NCI-H1092 treated with DMSO at 0.1 percent for 48 hours (cell line): Measurements from ENCODE around the gene EIF1AX.
"Not testable (repeated sequence)": the region's sequence is repeated elsewhere in the genome, so short reads cannot be mapped to it uniquely, and the experiment has no call there.

Source experiments
- DNase-seq: peaks from one replicate; lab custom pipeline; 2025; lab: John Stamatoyannopoulos, UW

The EIF1AX gene, protein sequence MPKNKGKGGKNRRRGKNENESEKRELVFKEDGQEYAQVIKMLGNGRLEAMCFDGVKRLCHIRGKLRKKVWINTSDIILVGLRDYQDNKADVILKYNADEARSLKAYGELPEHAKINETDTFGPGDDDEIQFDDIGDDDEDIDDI

DNA sequence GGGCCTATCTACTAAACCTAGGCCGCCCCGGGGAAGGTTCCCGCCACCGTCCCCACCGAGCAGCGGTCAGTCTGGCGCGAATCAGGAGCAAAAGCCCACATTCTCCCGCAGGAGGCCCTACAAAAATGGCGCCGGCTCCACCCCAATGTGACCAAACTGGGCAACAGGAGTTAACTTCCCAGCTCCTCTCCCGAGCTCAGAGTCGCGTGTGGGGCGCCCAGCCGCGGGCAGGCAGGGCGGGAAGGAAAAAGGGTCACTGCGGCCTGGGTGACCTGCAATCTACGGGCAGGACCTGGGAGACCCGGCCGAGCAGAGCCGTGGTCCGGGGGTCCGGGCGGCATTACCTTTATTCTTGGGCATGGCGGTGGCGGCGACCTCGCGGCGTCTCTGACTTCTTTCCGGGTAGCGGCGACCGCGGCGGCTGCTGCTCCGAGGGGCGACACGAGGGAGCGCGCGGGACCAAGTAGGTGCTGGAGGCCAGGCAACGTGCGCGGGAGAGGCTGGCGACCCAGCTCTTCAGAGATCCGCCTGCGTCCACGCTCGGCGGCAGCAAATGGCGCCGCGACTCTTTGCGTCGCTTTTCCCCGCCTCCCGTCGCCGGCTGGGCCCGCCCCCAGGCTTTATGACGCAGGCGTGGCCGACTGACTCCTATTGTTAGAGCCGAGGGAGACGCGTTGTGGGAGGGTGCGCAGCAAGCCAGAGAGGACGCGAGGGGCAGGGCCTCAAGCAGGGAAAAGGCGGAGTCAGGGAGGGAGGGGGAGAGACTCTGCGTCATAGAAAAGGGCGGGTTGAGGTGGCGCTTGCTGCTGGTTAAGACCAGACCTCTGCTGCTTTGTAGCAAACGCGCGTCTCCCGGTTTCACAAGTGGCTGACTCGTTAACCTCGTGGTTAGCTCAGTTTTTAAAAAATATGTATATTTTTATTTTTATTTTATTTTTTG is at the start of gene EIF1AX:
Gene EIF1AX, minus strand, starts transcription at position 558 of the 940 bp plus-strand sequence. Its CDS starts 198 bp downstream, at position 360.
- DNase-seq = peak; percentile 98

DNA sequence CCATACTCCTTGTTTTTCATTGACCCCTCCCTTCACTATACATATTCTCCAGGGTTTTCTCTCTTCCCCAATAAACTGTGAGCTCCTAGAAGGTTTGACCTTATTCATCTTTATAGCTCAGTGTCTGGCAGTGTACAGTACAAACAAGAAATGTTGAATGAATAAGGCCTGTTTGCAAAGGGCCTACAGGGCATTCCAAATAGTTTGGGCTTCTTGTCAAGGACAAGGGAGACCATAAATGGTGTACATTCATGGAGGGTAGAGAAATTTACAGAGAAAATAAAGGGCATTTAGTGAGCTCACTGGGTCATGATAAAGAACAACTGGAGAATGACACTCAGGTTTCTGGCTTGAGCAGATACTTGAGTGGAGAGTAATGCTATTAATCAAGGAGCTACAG is 47.5 kb upstream of the EIF1AX start:
- DNase-seq = no peak

DNA sequence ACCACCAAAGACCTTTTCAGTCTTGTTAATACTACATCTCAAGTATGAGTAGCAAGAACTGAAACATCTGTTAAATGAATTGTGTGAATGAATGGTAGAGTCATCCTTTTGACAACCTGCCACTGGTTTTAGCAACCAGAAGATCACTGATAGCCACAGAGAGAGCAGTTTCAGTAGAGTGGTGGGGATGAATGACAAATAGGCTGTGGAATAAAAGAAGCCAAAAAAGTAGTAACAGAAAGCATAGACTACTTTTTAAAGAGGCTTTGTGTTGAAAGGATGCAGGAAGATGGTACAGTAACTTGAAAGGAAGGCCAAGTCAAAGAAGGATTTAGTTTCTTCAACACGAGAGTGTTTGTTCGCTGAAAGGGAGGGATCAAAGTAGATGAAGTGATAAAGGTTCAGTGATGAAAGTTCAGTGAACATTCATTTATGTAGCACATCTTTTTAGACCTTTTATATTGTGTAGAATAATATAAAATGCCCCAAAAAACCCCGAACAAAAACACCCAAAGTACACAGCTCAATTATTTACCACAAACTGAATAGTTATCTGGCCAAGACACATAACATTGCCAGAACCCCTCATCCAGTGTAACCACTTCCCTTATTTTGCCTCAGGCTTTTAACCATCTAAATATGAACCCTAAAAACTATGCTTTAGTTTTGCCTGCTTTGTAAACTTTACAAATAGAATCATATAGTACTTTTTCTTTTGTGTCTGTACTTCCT is 40.1 kb upstream of the EIF1AX start:
- no peak for DNase-seq

DNA sequence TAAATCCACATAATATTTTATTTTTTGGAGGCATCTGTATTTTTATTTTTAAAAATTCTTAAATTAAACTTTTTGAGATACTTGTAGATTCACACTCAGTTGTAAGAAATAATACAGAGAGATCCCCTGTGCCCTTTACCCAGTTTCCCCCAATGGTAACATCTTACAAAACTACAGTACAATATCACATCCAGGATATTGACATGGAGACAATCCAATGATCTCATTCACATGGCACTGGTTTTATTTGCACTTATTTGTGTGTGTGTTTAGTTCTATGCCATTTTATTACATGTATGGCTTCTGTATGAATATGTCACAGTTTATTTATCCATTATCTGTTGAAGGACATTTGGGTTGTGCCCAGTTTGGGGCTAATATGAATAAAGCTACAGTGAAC is 35.5 kb upstream of the EIF1AX start:
- DNase-seq = no peak

DNA sequence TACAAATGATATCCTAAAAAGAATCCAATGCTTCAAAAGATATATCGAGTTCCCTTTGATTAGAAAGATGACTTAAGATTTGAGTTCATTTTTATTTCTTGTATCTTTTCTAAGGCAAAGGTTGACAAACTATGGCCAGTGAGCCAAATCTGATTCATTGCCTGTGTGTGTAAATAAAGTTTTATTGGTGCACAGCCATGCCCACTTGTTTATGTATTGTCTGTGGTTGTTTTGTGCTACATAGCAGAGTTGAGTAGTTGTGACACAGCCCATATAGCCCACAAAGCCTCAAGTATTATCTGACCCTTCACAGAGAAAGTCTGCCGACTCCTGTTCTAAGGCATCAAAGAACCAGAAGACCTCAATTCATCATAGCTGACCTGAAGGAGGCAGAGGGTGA is 32.2 kb upstream of the EIF1AX start:
- DNase-seq = no peak

DNA sequence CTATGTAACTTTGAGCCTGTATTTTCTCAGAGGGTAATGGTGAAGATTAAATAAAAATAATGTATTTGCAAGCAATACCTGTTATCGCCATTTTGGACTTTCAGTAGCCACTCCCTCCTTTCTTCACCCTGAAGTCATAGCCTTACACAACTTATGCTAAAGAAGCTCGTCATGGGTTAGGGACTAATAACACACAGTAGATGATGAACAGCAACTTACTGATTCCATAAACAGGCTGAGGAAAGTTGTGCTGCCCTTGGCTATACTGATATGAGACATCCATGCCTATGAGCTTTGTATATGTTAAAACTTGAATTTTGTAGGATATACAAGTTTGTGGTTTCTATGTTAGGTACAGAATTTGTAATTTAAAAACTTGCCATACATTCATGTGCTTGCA is 31.7 kb upstream of the EIF1AX start:
- DNase-seq = no peak

DNA sequence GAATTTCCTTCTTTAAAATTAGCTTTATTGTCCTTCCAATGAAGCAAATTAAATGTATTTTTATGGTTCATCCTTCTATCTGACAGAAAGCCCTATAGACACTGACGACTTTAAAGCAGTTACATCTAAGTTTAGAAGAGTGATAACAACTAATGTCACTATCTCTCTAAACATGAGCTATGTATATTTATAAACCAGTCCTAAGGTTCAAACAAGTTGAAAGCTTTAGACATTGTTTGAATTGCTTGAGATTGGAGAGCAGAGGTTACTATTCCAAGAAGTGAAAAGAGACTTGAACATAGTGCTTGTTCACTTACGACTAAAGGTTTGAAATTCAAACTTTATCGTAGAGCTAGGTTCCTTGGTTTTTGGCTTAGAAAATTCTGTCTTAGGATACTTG is 30.2 kb upstream of the EIF1AX start:
- DNase-seq = no peak

DNA sequence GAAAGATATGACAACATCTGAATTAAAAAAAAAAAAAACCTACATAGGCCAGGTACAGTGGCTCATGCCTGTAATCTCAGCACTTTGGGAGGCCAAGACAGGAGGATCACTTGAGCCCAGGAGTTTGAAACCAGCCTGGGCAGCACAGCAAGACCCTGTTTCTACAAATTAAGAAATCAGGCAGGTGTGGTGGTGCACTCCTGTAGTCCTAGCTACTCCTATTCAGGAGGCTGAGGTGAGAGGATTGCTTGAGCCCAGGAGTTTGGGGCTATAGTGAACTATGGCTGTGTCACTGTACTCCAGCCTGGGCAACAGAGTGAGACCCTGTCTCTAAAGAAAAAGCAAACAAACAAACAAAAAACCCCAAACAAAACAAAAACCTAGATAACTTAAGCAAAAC is 20.9 kb upstream of the EIF1AX start:
- not testable (repeated sequence) for DNase-seq

DNA sequence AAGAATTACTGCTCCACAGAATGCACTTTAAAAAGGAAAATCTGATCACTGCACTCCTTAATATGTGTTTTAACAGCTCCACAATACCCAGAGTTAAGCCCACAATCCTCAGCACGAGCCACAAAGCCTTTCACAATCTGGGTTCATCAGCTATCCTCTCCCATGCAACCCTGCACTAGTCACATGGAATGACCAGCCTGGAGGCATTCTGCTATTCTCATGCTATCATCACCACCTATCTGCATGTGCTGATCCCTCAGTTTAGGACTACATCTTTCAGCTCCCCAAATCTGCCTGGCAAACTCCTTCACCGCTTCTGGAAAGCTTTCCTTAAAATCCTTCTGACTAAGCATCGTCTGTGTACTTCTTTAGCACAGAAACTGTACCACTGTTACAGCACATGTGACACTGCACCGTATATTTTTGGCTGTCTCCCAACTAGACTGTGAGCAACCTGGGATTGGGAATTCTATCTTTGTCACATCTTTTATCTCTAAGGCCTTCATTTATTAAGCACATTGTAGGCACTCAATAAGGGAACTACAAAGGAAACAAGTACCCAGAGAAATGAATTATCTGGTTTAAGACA is 18.3 kb upstream of the EIF1AX start:
- DNase-seq = no peak

DNA sequence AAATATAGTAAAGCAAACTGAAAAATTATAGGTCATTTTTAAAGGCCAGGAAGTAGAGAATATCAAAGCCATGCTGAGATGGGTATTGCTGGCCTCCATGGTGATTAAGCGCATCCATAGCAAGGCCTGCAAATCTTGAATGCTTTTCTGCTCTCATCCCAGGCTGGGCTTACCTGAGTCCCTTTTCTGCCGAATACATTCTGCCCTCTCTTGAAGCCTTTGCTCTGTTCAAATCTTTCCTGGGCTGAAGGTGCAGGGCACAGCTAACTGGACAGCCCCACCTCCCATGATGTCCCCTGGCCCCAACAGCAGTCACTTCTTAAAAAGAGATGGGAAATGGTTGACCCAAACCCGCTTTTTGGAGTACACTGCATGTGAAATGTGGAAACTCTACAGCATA is 10.1 kb upstream of the EIF1AX start:
- DNase-seq = no peak

DNA sequence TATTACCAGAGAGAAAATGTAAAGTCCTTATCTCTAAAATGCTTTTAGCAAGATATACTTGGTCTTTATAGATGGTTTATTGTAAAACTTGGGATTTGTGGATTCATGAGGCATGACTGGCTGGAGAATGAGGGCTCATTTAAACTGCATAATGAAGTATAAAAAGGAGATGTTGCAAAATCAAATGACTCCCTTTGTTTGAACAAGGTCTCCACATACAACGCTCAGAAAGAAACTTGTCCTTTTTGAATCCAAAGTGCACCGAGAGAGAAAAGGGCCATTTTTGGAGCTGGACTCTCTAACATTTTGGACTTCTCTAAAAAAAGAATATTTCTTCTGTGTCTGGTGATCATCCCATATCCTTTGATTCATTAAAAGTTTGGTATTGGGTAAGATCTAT is 7.7 kb upstream of the EIF1AX start:
- no peak for DNase-seq

DNA sequence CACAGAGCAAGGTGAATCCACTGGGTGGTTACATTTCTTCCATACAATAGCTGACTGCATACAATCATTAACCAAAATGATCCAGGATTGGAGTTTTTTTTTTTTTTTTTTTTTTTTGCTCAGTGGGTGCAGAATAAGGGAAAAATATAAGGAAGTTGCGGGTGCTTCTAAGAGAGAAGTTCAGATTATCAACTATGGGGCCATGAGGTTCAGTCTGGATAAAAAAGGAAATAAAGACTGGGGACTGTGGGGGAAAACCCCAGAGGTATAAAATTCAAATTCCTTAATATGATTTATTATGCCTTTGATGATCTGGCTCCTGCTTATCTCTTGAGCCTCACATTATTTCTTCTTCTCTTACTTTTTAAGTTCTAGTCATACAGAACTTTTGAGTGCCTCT is 5.9 kb upstream of the EIF1AX start:
- no peak for DNase-seq

DNA sequence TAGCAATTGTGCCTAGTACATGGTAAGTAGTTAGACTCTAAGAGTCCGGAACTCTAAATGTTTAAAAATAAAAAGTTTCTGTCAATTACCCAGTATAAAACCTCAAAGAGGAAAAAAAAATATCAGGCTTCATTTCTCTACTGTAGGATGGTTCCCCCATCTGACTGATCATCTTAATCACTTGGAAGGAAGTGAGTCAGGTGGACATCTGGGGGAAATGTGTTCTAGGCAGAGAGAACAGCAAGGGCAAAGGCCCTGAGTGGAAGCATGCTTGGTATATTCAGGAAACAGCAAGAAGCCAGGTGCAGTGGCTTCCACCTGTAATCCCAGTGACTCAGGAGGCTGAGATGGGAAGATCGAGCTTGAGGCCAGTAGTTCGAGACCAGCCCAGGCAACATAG is 2.9 kb upstream of the EIF1AX start:
- DNase-seq = no peak

DNA sequence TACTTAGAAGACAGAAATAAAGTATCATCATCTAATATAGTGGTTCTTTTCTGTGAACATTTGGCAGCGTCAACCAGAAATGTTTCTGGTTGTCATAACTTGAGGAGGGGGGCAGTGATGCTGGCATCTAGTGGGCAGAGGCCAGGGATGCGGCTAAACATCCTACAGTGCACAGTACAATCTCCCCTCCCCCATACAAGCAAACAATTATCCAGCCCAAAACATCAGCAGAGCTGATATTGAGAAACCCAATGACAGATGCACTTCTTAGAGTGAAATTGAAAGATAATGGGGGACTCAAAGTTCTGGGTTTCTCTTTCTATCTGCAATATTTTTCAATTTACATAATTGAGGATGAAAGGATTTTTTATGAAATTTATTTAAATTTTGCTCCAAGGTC is 1.9 kb upstream of the EIF1AX start:
- peak; percentile 8 for DNase-seq

DNA sequence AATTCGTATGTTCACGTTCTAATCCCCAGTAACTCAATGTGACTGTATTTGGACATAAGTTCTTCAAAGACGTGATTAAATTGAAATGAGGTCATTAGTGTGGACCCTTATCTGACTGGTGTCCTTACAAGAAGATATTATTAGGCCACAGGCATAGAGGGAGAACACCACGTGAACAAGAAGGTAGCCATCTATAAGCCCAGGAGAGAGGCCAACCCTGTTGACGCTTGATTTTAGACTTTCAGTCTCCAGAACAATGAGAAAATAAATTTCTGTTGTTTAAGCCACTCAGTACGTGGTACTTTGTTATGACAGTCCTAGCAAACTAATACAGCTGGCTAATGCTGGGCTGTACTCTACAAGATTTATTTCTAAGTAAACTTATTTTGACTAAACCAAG is 1.5 kb upstream of the EIF1AX start:
- no peak for DNase-seq

DNA sequence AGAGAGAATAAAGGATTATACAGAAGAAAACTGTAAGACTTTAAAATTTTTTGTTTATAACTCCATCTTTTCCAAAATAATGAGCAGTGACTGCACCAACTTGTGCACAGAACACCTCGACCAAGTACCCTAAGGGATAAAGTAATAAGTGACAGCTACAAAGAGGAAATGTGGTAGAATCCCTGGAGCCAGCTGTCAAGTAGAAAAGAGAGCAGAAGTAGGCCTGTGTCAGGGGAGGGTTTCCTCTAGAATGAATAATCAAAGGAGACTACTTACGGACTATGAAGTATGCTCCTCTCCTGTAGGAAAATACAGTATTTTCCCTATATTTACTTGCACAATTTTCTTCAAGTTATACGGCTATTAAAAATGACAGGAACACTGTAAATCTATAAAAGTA is 1.2 kb downstream of the EIF1AX start:
- no peak for DNase-seq

DNA sequence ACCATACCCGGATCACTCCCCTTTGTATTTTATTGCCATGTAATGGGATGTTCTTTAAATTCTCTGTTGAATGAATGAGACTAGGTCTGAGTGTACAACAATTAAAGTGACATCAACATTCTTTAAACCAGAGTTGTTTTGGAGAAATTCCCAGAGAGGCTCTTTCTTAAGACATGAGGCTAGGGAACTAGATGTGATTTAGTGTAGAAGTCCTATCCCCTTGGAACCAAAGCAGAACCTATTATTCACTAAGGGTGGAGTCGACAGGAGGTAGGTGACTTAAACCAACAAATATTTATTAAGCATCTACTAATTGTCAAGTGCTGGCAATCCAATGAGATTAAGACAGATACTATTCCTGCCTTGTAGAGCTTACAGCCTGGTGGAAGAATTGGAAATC is 1.7 kb downstream of the EIF1AX start:
- no peak for DNase-seq

DNA sequence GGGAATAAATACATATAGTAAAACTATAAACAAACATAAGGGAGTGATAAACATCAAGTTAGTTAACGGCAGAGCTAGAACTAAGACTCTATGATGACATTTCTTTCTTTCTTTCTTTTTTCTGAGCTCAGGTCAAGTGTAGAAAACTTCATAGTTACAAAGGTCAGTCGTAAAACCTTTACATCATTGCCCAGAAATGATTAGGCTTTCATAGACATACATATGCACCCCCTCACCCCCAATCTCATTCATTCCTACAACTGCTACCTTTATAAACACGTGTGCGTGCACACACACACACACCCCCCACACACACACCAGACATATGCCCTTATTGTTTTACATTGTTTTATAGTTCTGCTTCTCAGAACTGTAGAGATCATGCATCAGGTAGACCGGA is 5.7 kb downstream of the EIF1AX start:
- no peak for DNase-seq

DNA sequence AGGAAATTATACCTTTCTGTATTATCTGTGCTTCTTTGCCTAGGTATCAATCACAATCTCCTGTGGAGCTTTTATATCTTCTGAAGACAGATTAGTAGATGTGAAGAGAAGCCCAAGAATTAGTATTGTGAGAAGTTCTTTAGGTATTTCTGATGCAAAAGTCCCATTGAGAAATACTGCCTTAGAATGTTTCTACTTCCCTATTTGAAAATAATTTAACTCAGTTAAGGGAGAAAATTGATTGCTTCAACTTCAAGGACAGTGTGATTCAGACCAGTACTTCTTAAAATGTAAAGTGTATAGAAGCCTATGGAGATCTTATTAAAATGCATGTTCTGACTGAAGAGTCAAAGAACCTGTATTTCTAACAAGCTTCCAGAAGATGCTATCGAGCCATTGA is 9.0 kb downstream of the EIF1AX start:
- no peak for DNase-seq

DNA sequence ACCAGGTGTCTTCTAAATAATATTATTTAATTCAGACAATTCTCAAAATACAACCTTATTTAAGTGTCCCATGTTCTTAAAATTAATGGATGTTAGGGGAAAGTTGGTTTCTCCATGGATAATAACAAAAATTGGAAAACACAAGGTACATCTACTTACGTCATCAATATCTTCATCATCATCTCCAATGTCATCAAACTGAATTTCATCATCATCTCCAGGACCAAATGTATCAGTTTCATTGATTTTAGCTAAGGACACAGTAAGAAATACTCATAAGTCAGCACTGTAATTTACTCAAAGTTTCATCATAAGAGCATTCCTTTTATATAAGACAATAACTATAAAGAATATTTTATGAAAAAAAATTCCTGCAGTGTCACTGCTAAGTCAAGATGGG is 11.3 kb downstream of the EIF1AX start:
- DNase-seq = no peak

DNA sequence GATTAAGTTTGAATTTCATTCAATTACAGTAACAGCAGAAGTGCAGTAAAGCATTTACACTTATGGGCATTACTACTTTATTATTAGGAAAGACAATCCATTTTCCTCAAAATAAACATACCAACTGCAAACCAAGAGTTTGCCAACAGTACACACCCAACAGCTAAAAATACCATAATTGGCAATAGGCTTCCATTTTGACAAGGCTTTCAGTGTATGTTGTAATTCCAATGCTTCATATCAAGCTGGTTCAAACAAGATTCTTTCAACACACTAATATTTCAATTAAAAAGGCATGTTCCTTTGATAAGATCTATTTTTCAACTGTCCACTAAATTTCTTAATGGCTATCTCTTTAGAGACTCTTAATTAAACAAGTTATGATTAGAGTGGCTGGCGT is 12.1 kb downstream of the EIF1AX start:
- DNase-seq = no peak

DNA sequence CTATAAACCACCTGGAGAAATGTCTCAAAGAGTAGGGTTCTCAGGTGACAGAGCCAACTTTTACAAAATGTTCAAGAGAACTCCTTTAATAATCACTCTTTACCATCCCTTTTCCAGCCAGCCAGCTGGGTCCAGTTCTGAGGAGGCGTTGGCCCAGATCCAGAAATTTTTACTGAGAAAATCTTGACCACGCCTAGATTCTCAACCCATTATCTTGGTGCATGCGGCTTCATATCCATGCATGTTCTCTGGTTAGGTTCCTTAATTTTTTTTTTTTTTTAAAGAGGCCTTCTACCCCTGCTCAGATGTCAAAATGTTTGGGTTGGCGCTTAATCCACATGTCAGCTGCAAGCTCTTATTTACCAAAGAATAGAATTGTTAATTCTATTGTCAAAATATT is 13.0 kb downstream of the EIF1AX start:
- DNase-seq = no peak

DNA sequence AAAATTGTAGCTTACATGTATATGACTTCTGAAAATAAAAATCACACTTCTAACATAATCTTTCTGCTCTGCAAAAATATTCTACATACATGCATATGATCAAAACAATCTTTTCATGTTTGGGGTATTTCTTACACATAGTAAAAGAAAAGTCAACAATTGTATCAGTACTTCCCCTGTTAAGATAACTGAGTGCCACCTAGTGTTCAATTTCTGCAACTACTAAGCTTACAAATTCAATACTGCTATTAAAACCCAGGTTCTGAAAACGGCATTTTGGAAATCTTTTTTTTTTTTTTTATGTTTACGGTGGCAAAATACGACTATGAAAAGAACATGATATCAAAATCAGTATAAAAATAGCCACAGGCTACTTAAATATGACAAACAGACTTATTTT is 14.2 kb downstream of the EIF1AX start:
- not testable (repeated sequence) for DNase-seq
